Fibroblast of peridontal ligament (primary cell): Measurements from ENCODE around the gene HSPA12B.
A peak's percentile ranks its signal among the peaks of the same experiment; 100 is the strongest.

Experiments
- DNase-seq: peaks from one replicate; pipeline ENCODE4 v3.0.0-alpha.2; 2010; ENCODE audit errors: extremely low read depth

Gene HSPA12B

DNA sequence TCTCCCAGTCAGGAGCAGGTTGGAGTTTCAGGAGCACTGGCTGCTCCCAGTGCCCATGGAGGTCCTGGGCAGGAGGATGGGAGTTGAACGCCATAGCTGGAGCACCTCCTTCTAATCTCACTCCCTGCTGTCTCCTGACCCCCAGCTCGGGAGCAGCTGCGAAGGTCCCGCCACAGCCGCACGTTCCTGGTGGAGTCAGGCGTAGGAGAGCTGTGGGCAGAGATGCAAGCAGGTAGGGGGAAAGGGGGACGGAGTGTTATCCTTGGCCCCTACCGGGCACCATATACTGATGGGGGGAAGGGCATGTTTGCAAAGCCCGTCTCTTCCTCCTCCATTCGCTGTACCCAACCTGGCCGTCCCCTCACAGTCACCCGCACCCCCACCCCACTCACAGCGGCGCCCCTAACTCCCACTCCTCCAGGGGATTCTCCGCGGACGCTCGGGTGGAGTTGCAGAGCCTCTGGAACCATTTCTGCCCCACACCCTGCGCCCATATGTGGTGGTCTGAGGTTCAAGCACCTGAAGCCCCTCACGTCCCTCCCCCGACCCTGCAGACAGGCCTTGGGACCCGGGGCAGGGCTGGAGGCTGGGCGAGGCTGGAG lies 16.7 kb downstream of the HSPA12B start:
- no peak for DNase-seq

- no peak for DNase-seq
Observed at GRCh38 chr20:3749689-3750531, 17.4 kb downstream of the HSPA12B start.

GRCh38 chr20:3751305-3751674 lies 18.8 kb downstream of the HSPA12B start:
- DNase-seq: no peak

GRCh38 chr20:3751675-3752385 lies 19.3 kb downstream of the HSPA12B start:
- no peak for DNase-seq

GRCh38 chr20:3752386-3752759 lies 19.9 kb downstream of the HSPA12B start:
- DNase-seq: no peak

DNA sequence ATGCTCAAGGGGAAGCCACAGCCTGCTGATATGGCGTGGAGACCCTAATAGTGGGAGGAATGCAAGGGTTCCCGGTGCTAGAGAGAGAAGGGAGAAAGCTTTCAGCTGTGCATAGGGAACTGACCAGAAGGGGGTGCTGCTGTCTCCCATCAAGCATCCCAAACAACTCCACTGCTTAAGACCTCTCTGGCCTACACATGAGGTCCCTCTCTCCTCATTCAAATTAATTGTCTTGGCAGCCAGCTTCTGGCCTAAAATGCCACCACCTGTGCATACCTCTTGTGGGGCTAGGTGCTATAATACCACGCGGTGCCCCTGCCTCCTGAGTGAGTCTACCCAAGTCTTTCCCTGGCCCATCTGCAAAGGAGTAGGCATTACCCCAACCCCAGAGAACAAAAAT lies 20.6 kb downstream of the HSPA12B start:
- peak; percentile 78 for DNase-seq

DNA sequence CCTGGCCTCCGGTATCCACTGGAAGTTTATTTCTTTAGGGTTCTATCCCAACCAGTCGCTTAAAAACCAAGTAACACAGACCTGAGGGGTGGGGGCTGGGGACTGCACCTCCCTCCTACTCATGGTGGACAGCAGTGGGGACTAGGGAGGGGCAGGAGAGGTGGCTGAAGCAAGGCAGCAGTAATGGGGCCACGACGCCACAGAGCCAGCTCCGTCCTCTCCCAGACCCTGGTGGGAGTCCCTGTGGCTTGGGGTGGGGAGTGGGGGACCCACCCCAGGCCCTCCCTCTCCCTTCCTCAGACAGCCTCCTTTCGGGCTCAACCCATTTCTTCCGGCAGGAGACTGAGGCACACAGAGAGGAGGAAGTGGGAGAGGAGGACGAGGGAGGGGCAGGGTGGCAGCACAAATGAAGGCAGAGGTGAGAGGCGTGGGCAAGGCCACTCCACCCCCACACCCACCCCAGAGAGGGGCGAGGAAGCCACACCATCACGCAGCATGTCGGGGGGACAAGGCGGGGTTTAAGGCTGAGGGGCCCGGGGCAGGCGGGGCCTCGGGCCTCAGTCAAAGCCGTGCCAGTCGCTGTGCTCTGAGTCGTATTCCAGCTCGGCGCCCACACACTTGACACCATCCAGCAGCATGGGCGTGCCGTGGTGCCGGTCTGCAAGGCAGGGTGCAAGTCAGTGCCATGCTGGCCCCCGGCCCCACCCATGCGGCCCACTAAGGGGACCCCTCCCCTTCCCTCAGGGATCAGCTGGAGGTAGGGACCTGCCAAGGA lies 21.2 kb downstream of the HSPA12B start:
- DNase-seq: no peak

DNA sequence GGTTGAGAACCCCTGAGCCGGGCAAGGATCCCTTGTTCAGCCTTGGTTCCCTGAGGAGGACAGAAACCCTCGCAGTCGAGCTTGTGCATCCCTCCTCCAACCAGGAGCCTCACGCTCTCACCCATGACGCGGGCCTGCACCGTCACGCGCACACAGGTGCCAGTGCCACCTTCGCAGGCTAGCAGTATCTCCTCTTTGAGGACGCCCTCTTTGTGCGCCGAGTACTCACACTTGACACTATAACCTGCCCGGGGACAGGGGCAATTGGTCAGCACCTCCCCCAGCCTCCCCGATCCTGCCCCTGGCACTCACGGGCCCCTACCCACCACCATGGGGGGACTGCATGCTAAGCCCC lies 21.8 kb downstream of the HSPA12B start:
- no peak for DNase-seq

- no peak for DNase-seq
Observed at GRCh38 chr20:3755269-3755668, 22.8 kb downstream of the HSPA12B start.

DNA sequence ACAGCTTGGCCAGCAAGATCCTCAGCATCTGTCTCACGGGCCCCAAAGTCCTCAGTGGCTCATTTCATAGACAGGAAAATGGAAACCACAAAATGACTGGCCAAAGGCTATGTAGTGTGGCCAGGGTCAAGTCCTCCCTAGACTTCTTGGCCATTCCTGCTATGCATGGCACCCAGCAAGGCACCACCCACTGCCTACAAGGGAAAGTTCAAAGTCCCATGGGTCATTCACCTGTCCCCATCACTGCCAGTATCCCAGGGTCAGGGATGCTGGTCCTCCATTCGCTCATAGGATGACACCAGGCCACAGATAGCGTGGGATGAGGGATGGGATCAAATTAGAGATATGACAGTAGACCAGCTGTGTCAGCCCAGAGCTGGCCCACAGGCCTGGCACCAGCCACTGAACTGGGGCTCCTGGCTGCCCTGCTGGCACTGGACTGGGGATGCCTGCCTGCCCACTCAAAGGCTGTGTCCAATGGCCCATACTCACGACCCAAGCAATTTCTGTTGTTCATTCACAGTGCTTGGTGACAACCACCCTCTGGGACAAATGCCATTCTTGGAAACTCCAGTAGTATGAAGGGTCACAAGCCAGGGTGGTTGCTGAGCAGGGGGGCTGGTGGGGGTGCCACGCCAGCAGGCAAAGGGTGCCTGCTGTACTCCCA lies 23.5 kb downstream of the HSPA12B start:
- no peak for DNase-seq

DNA sequence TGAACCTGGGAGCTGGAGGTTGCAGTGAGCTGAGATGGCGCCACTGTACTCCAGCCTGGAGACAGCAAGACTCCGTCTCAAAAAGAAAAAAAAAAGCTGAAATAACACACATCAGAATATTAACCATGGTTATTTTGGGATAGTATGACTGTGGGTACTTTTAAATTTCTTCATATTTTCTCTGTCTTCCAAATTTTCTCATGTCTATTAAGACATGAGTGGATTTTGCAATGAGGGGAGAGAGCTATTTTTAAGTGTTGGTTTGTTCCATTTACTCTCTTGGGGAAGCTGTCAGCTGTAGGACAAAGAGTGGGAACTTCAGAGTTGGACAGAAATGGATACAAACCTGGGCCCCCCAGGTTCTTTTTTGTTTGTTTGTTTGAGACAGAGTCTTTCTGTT lies 24.8 kb downstream of the HSPA12B start:
- no peak for DNase-seq

- DNase-seq: no peak
Observed at GRCh38 chr20:3758566-3758965, 26.1 kb downstream of the HSPA12B start.

- no peak for DNase-seq
Observed at GRCh38 chr20:3759316-3759823, 26.9 kb downstream of the HSPA12B start.

DNA sequence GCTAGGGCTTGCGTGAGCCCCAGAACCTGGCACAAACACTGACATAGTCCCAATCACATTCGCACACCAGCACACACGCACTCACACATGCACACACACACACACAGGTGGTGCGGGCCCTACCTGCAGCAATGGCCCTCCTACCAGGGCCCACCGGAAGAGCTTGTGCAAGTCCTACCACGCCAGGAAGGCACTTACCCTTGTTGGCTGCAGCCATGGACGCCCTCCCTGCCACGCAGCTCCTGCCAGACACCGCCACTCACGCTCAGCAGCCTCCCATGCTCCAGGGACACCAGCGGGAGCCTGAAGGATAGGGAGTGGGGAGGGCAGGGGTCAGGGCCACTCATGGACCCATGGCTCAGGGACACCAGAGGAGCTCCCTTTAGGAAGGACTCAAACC lies 27.4 kb downstream of the HSPA12B start:
- DNase-seq: no peak

DNA sequence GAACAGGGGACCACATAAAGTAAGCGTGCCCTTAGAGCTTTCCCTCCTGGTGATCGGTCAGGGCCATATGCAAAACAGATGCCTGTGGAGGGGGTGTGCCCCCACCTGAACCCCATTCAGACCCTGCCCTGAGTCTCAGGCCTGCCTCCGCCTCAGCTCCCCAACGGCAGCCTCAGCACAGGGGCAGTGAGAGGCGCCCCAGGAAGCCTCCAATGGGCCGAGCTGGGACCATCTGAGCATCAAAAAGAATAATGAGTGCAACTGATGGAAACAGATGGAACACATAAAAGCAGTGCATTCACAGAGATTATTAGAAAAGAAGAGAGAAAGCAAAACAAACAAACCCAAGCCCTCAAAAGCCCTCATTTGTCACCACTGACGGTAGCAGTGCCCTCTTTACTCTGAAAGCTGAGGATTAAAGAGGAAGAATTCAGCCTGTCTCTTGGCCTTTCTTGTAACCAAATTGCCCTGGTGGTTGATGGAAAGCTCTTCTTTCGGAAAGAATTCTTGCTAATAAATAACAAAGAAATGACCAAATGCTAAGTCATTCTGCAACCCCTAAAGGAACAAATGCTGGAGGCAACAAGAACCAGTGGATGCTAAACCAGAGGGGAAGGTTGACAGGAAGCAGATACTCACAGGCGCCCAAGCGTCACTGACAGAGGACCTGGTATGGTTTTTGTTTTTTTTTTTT lies 28.3 kb downstream of the HSPA12B start:
- no peak for DNase-seq

- DNase-seq: no peak
Observed at GRCh38 chr20:3763671-3764601, 31.5 kb downstream of the HSPA12B start.

- DNase-seq: no peak
Observed at GRCh38 chr20:3764659-3765058, 32.2 kb downstream of the HSPA12B start.

- DNase-seq: no peak
Observed at GRCh38 chr20:3765171-3765882, 32.8 kb downstream of the HSPA12B start.
